HG03442 (cell line): Measurements from ENCODE around the gene NFE2L2.
"Not testable (repeated sequence)": the region's sequence is repeated elsewhere in the genome, so short reads cannot be mapped to it uniquely, and the experiment has no call there.

Source experiments
- ATAC-seq: cut with Tn5 transposase; IDR thresholded peaks from one replicate; pipeline ENCODE4 v1.9.1; 2021; ENCODE audit warnings: mild to moderate bottlenecking, moderate library complexity; ENCODE audit not compliant: unreplicated experiment

NFE2L2 gene

DNA sequence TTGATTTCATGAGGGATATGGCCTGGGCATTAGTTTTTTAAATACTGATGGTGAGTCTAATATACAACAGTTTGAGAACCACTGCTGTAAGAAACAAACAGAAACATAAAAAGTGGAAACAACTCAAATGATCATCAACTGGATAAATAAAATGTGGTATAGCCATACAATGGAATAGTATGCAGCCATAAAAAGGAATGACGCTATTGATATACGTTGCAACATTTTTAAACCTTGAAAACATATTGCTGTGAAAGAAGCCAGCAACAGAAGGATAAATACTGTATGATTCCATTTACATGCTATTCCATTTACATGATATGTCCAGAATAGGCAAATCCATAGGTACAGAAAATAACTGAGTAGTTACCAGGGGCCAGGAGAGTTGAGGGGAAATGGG is 6.5 kb downstream of the NFE2L2 start:
- no peak for ATAC-seq

- ATAC-seq, result no peak
Measured at GRCh38 chr2:177257471-177257870, 7.1 kb downstream of the NFE2L2 start.

DNA sequence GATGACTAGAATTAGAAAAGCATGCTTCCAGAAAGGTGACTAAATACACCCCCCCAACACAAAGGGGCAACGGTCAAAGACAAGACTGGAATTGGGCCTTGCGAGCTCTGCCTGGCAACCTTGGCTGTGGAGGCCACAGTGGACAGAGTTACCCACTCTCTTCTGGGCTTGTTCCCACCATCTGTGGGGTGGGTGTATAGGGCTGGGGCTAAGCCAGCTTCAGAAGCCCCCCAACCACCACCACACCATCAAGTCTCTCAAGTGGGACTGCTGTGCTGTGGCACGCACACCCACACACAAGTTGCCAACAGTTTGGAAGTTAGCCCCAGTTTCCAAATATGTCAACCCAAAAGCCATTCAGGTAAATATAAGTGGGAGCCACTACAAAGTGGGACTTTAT is 7.8 kb downstream of the NFE2L2 start:
- ATAC-seq, result no peak

- no peak for ATAC-seq
Measured at GRCh38 chr2:177256026-177256425, 8.5 kb downstream of the NFE2L2 start.

- no peak for ATAC-seq
Measured at GRCh38 chr2:177255227-177255601, 9.3 kb downstream of the NFE2L2 start.

- ATAC-seq, result no peak
Measured at GRCh38 chr2:177254433-177255226, 9.9 kb downstream of the NFE2L2 start.

DNA sequence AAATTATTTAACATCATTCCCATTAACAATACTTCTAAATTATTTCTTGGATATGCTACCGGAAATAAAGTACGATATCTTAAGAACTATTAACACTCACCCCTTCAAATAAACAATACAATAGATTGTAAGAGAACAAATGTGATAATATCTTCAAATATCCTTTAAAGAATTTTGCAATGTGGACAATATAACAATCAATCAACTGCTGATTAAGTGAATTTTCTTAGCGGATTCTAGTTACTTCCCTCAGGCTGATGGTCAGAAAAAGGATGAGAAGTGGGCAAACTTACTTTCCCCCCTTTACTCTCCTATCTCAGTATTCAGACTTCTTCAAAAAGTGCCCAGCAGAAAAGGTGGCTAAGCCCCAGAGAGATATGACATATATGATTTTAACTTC is 10.8 kb downstream of the NFE2L2 start:
- no peak for ATAC-seq

GRCh38 chr2:177252808-177253531 is 11.6 kb downstream of the NFE2L2 start:
- ATAC-seq, result no peak

DNA sequence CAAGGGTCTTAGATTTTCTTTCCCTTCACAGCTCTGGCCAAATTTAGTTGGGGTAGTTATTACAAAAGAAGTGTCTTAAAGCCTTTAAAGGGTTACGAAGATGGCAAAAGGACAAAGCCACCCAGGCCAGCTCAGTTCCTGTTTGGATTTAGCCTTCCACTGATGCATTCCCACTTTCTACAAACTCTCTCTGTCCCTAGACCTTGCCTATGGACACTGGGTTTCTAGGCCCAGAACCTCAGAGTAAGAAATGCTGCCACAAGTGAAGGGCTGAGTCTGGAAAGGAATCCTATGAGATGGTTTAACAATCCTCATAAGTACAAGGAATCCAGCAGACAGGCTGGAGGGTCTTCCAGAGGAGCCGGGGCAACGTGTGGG is 13.4 kb downstream of the NFE2L2 start:
- ATAC-seq, result no peak

DNA sequence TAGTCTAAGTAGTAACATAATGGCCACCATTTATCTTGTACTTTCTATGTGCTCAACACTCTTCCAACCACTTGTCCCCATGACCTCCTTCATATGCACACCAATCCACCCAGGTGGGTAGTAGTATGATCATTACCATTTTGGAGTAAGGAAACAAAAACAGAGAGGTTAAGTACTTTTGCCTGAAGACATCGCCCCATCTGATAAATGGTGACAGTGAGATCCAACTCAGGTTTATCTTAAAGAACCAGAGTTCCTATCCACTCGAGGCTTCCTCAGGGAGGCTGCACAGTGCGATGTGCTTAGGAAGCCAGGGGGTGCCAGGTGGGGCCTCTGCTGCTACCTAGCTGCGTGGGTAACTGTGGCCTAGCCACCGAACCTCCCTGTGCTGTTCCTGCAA is 14.1 kb downstream of the NFE2L2 start:
- ATAC-seq, result no peak

DNA sequence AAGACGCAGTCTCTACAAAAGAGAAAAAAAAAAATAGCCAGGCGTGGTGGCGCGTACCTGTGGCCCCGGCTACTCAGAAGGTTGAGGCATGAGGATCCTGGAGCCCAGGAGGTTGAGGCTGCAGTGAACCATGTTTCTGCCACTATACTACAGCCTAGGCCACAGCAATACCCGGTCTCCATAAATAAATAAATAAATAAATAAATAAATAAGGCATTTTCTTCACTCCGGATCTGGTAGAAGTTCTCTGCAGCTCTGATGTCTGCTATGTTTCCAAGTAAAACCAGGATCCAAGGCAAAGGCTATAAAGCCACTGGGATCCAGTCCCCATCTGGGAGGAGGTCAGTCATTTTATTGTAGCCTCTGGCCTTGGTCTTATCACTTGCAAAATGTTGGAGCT is 15.5 kb downstream of the NFE2L2 start:
- ATAC-seq, result no peak

DNA sequence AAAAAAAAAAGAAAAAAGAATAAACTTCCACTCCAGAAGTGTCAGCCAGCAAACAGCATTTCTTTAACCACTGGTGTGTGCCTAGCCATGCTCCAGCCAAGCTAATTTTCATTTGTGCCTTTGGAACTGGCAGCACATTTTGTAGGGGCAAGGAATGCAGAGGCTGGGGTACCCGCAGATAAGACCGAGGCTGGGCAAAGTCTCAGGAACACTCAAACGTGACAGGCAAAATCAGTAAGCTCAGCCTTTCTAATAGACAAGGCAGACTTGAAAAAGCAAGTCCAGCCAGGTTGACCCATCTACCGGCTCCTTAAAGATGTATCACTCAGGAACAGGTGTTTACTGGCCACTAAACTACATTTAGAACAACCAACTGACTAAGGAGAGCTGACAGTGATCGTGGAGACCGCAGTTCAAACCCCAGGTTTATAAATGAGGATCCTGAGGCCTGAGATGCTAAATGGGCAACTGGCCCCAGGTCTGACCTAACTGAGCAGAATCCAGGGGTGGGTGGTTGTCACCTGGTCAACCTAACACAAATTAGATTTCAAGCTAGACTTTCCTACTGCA is 16.7 kb downstream of the NFE2L2 start:
- no peak for ATAC-seq

DNA sequence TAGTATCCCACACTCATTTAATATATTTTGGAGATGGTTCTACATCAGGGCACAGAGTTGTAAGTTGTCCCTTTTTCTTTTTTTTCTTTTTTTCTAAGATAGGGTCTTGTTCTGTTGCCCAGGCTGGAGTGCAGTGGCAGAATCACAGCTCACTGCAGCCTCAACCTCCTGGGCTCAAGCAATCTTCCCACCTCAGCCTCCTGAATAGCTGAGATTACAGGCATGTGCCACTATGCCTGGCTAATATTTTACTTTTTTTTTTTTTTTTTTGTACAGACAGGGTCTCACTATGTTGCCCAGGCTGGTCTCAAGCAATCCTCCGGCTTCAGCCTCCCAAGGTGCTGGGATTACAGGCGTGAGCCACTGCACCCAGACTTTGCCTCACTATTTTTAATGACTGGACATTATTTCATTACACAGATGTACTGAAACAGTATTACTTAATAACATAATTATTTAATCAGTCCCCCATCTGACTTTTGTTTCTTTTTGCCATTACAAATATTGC is 17.9 kb downstream of the NFE2L2 start:
- ATAC-seq, result not testable (repeated sequence)

DNA sequence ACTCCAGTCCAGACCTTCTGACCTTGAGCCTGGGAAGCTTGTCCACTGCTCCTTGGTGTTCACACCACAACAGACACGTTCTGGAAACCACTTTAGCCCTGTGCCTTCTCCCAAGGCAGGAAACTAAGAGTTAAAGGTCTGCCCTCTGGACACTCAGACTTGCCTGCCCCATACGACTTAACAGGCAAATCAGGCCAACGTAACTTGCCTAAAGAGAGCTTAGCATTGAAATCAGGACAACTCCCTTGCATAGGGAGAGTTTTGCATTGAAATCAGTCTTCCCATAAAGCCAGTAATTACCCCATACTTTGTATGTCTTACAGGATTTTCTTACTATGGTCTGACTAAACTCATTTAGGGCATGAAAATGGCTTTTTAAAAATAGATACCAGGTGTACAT is 18.5 kb downstream of the NFE2L2 start:
- ATAC-seq, result no peak

DNA sequence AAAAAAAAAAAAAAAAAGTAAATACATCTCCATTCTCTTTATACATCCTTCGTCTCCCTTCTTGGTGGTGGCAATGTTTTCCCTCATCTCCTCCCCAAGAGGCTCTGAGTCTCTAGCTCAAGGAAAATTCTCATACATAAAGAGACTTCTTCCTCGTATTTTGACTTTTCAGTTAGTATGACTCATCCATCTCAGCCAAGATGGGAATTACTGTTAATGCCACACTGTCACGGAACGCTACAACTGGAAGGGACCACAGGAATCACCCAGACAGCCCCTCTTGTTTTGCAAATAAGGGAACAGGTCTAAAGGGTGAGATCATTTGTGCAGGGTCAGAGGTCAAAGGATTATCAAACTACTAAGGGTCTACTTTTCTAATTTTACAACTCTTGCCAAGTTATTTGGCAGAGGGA is 19.5 kb downstream of the NFE2L2 start:
- no peak for ATAC-seq

DNA sequence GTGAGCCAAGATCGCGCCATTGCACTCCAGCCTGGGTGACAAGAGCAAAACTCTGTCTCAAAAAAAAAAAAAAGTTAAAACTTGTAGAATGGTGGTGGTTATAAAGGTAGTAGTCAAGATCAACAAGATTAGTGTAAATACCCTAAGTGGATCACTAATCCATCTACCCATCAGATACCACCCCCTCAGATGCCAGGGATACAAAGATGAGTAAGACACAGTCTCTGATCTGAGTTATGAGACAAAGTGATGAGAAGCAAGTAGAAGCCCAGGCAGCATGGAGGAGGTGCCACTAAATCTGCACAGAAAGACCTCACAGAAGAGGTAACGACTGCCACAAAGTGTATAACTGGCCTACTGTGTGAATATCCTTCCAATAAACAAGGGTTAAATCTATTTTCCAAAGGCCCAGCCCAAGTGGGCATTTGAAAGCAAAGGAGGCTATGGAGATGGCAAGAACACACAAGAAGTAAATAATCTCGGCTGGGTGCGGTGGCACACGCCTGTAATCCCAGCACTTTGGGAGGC is 20.2 kb downstream of the NFE2L2 start:
- no peak for ATAC-seq

- ATAC-seq, result no peak
Measured at GRCh38 chr2:177243476-177243875, 21.1 kb downstream of the NFE2L2 start.

- no peak for ATAC-seq
Measured at GRCh38 chr2:177243073-177243472, 21.5 kb downstream of the NFE2L2 start.

DNA sequence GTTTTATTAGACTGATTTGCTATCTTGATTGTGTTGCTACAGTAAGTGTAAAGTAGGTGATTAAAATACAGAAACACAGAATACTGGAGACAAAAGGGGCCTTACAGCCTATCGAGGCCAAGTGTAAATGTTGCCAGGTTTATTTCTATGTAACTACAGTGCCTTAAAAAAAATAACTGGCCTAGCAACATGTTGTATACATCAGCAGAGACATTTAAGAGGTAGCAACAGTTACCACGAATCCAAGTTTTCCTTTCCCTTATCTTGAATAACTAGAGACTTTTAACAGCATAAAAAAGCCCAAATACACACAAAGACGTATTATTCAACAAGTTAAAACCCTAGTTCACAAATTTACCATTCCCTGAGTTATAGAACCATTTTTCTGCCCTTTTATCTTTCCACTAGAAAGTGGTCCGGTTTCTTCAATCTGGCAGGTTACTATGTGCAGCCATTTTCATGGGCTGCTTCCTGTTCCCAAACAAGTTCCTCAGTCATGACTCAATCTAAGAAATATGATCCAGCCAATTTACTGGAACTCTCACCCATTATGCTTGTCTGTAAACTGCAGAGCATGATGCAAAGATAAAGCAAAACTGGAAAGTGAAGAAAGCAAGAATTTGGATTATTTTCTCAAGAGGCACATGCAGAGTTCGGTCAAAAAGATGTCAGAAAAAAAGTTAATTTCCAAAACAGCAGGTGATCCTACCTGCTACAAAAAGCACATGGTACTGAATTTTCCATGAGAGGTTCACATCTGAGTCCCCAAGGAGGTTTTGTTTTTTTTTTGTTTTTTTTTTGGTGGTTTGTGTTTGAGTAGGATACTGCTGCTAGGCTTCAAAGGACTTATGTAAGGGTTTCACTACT is 22.2 kb downstream of the NFE2L2 start:
- no peak for ATAC-seq

DNA sequence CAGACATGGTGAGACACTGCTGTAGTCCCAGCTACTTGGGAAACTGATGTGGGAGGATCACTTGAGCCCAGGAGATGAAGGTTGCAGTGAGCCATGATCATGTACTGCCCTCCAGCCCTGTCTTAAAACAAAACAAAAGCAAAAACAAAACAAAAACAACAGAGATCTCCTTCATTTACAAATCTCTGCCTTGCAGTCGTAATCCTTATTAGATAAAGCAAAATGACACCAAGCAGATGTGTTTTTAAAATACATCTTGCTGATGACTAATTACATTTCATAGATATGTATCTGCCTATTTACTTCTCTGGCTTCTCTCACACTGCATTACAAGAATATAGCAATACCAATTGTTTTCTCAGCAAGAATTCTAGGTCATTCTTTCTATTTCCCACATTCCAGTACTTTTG is 22.8 kb downstream of the NFE2L2 start:
- no peak for ATAC-seq
